HG03432 (cell line): ENCODE results near the gene HBG2.
"Not testable (repeated sequence)": the region's sequence is repeated elsewhere in the genome, so short reads cannot be mapped to it uniquely, and the experiment has no call there.

Experiments used
- ATAC-seq: cut with Tn5 transposase; IDR thresholded peaks from one replicate; pipeline ENCODE4 v1.9.1; 2021; ENCODE audit warnings: mild to moderate bottlenecking, moderate library complexity; ENCODE audit not compliant: unreplicated experiment

Gene HBG2

GRCh38 chr11:5254646-5255413, at the start of gene HBG2:
Gene HBG2 (minus strand): TSS chr11:5254781. CDS start chr11:5254728, 53 bp downstream.
- ATAC-seq = not testable (repeated sequence)

DNA sequence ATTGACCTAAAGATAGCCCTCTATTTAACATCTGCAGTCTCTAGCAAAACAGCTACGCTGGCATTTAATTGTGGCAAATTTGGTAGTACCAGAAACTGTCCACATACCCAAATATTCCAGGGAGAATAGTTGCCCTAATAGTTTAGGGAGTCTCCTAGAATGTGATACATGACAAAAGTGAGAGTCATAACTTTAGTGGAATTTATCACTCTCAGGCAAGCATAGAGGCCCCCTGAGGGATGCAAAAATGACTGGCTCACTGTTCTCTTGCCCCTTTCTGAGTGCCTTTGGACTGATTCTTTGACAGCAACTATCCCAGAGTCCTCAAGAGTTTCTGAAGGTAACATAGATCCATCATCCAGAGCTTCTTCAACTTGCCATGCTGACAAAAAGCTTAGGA, 49.5 kb upstream of the HBG2 start:
- ATAC-seq = no peak

GRCh38 chr11:5303626-5304025, 49.0 kb upstream of the HBG2 start:
- no peak for ATAC-seq

DNA sequence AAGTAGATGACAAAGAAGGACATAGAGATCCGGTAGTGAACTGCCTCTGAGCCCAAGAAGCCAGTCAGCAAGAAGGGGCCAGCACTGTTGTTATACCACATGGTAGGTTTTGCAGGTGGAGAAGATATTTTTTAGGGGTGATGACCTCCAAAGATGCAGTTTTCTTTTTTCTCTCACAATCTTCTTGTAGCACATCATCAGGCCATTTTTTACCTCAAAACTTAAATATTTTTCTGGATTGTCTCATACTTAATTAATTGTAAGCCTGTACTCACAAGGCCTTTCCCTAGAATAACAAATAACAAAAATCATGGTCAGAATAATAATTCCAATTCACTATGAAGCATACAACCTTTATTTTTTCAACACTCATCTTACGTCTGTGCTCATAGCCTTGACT, 47.3 kb upstream of the HBG2 start, which contains the start of gene OR51B4:
TSS of gene OR51B4 (minus strand) at position 101 of the 400 bp plus-strand sequence. CDS start at position 101, 0 bp downstream.
- ATAC-seq = no peak

GRCh38 chr11:5300251-5300650, 45.7 kb upstream of the HBG2 start:
- no peak for ATAC-seq

GRCh38 chr11:5298451-5298850, 43.9 kb upstream of the HBG2 start:
- no peak for ATAC-seq

GRCh38 chr11:5297721-5298323, 43.2 kb upstream of the HBG2 start:
- ATAC-seq = no peak

DNA sequence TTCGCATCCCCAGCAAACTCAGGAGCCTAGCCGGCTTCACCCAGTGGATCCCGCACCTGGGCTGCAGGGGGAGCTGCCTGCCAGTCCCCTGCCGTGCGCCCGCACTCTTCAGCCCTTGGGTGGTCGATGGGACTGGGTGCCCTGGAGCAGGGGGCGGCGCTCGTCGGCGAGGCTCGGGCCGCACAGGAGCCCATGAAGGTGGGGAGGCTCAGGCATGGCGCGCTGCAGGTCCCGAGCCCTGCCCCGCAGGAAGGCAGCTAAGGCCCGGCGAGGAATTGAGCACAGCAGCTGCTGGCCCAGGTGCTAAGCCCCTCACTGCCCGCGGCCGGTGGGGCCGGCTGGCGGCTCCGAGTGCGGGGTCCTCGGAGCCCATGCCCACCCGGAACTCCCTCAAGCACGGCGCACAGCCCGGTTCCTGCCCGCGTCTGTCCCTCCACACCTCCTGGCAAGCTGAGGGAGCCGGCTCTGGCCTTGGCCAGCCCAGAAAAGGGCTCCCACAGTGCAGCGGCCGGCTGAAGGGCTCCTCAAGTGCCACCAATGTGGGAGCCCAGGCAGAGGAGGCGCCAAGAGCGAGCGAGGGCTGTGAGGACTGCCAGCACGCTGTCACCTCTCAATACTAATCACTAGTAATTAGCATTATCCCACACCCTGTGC, 39.9 kb upstream of the HBG2 start:
- ATAC-seq = not testable (repeated sequence)

GRCh38 chr11:5293028-5293427, 38.4 kb upstream of the HBG2 start:
- ATAC-seq = no peak

DNA sequence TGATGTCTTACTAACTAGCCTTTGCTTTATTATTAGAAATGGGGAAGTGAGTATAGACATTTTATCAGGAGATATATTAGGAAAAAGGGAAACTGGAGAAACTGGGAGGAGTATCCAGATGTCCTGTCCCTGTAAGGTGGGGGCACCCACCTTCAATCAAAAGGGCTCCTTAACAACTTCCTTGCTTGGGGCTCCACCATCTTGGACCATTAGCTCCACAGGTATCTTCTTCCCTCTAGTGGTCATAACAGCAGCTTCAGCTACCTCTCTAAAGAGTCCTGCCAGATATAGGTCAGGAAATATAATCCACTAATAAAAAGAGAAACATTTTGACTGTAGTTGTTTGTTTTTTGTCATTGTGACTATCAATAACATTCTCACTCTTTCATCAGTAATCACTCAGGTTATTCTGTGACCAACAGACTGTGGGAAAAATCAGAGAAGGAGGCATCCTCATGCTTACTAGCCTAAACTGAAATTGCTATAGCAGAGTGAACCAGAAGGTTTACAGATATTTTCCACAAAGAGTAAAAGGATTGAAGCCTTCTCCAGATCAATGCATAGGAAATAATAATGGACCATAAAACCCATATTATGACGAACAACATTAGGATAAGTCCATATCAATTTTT, 36.7 kb upstream of the HBG2 start:
- peak; percentile 97 for ATAC-seq

- ATAC-seq = no peak
Observed at GRCh38 chr11:5290106-5290505, 35.5 kb upstream of the HBG2 start.

DNA sequence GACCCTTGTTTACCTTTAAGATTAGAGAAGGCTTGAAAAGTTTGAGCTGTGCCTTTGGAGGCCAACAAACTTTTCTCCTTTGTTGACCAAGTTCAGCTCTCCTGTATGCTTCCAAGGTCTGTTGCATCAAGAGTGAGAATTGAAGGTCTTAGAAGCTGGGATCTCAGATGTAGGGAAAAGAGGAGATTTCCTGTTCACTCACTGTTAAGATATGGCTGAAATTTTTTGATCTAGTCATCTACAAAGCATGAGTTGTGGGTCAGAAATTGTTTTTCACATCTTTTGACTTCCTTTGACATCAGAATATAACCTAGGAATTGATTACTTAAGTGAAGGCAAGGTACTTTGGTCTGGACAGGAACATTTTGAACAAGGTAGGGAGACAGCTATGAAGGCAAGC, 35.1 kb upstream of the HBG2 start:
- ATAC-seq = no peak

- ATAC-seq = no peak
Observed at GRCh38 chr11:5288906-5289550, 34.4 kb upstream of the HBG2 start.

DNA sequence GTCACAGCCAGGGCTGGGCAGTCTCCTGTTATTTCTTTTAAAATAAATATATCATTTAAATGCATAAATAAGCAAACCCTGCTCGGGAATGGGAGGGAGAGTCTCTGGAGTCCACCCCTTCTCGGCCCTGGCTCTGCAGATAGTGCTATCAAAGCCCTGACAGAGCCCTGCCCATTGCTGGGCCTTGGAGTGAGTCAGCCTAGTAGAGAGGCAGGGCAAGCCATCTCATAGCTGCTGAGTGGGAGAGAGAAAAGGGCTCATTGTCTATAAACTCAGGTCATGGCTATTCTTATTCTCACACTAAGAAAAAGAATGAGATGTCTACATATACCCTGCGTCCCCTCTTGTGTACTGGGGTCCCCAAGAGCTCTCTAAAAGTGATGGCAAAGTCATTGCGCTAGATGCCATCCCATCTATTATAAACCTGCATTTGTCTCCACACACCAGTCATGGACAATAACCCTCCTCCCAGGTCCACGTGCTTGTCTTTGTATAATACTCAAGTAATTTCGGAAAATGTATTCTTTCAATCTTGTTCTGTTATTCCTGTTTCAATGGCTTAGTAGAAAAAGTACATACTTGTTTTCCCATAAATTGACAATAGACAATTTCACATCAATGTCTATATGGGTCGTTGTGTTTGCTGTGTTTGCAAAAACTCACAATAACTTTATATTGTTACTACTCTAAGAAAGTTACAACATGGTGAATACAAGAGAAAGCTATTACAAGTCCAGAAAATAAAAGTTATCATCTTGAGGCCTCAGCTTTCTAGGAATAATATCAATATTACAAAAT, 33.7 kb upstream of the HBG2 start:
- ATAC-seq = no peak

GRCh38 chr11:5286901-5287300, 32.3 kb upstream of the HBG2 start:
- ATAC-seq = no peak

DNA sequence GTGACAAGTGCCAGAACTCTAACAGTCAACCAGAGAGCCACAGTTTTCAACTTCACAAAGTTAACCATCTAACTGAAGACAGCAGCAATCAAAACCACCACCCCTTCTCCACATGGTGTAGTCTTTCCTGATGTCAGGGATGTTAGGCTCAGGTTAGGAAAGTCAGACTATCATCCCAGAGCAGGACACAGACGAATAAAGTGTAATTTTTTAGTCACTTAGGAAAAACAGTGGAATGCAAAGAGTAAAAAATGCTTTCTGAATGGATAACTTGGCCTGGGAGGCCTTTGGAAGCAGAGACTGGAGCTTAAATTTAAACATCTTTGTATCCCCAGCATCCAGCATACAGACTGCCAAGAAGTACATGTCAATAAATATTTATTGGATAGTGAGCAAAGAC, 31.8 kb upstream of the HBG2 start:
- ATAC-seq = no peak

DNA sequence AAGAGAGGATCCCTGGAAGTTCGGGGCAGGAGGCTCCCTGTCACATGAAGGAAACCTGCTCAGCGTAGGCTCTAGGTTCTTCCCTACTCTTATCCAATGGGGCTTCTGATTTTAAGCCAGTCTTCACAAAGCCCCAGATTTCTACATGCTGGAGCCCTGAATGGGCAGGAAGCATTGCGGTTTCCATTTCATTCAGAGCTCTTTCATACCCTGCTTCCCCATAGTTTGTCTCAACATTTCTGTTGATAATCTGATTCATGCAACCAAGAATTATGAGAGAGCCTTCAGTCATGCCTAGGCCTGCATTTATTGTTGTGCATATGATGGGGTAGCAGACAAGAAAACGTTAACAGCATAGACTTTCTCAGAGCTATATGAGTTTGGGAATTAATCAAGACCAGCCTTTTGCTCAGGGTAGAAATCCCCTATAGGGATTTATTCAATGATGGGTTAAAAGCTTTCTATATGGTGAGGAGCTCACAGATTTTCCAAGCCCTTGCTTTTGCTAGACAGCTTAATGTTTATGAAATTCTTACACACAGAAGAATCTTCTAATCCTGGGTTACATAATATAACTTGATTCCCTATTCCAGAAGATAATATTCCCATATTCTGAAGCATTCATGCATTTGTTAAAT, 31.2 kb upstream of the HBG2 start:
- ATAC-seq = no peak

DNA sequence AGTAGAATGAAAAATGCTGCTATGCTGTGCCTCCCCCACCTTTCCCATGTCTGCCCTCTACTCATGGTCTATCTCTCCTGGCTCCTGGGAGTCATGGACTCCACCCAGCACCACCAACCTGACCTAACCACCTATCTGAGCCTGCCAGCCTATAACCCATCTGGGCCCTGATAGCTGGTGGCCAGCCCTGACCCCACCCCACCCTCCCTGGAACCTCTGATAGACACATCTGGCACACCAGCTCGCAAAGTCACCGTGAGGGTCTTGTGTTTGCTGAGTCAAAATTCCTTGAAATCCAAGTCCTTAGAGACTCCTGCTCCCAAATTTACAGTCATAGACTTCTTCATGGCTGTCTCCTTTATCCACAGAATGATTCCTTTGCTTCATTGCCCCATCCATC, 30.1 kb upstream of the HBG2 start:
- ATAC-seq = no peak

DNA sequence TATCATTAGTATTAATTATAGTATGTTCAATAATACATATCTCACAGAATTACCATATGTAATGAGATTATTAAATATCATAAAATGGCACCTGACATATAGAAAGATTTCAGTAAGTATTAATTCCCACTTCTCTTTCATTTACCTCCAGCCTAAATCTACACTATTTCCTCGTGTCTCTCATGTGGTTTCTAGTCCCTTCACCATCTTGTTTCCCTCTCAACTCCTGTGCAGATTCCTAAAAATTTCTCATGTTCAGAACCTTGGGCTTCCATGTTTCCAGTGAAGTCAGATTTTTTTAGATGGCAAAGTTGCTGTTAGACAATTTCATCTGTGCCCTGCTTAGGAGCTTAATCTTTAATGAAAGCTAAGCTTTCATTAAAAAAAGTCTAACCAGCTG, 29.3 kb upstream of the HBG2 start:
- ATAC-seq = no peak

- ATAC-seq = no peak
Observed at GRCh38 chr11:5283086-5283485, 28.5 kb upstream of the HBG2 start.
